ENCODE results near the gene NPPA.

Gene NPPA

DNA sequence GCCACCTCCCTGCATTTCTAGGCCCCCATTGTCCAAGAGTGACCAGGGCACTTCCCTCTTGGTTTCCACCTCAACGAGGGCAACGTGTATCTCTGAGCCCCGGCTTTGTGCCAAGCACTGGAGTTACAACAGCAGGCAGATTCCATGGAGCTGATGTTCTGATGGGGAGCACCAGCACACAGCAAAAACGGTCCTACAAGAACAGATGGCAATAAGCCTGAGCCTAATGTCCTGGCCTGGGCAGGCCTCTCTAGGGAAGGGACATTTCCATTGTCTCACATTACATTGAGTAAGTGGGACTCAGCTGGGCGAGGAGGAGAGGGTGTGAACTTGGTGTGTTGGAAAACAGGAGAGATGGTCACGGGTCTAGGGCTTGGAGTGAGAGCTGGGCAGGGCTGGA, 38.3 kb upstream of the NPPA start:
- H3K18ac ChIP-seq (ENCODE audit: low read length) = no peak overlapping the region
- WGBS (ENCODE audit: extremely low coverage, insufficient coverage, insufficient read length) = no CpG with 5 or more reads among the region's 6 CpGs
- H2BK12ac ChIP-seq (ENCODE audit: low read length) = no peak overlapping the region
- no peaks in the 10 kb centered on the region for H3K27me3 ChIP-seq (ENCODE audit: insufficient read depth, low read length)
- no peak overlapping the region for H2BK120ac ChIP-seq (ENCODE audit: insufficient read depth, low read length, poor library complexity)
- H3K79me2 ChIP-seq (ENCODE audit: control insufficient read depth, insufficient read depth, low read length, poor library complexity) = no peaks in the 10 kb centered on the region
- no peaks in the 10 kb centered on the region for H3K79me1 ChIP-seq (ENCODE audit: low read length)
- H3K9me3 ChIP-seq (ENCODE audit: insufficient read depth, low read depth, low read length) = peaks cover 4% of the 10 kb centered on the region
- no peak overlapping the region for H4K8ac ChIP-seq (ENCODE audit: low read depth, low read length)
- no peak overlapping the region for H2AFZ ChIP-seq (ENCODE audit: insufficient read depth, low read length, poor library complexity)
- H4K12ac ChIP-seq (ENCODE audit: low read depth, low read length) = no peak overlapping the region
- peaks cover 8% of the 10 kb centered on the region in 2 experiments for H3K4me1 ChIP-seq (ENCODE audit: control insufficient read depth in 1 of 2, insufficient read depth in 2 of 2, low read length in 2 of 2)
- H3K4ac ChIP-seq (ENCODE audit: low read depth, low read length) = no peak overlapping the region
- H3K27ac ChIP-seq (ENCODE audit: low read depth, low read length) = no peak overlapping the region
- H3K36me3 ChIP-seq (ENCODE audit: control insufficient read depth in 1 of 2, insufficient read depth in 2 of 2, low read length in 2 of 2) = no peaks in the 10 kb centered on the region
- H3K14ac ChIP-seq (ENCODE audit: low read length) = no peak overlapping the region
- H2BK5ac ChIP-seq (ENCODE audit: low read depth, low read length, poor library complexity) = no peak overlapping the region
- no peak overlapping the region for H3K4me2 ChIP-seq (ENCODE audit: low read length)
- no peak for DNase-seq
- H3K9ac ChIP-seq (ENCODE audit: low read length) = no peak overlapping the region
- no peak overlapping the region for H2AK5ac ChIP-seq (ENCODE audit: low read length)
- no peak overlapping the region for H4K91ac ChIP-seq (ENCODE audit: low read depth, low read length)
- H3K23ac ChIP-seq (ENCODE audit: low read length) = no peak overlapping the region
- no peak overlapping the region for H3K4me3 ChIP-seq (ENCODE audit: low read depth, low read length)

GRCh38 chr1:11882814-11883538, 35.4 kb upstream of the NPPA start:
- Histone ChIP-seq H4K12ac (ENCODE audit: low read depth, low read length) (no peak overlapping the region), H3K4me1 (ENCODE audit: control insufficient read depth in 1 of 2, insufficient read depth in 2 of 2, low read length in 2 of 2) (peaks cover 8% of the 10 kb centered on the region in 2 experiments), H3K27ac (ENCODE audit: low read depth, low read length) (no peak overlapping the region), H3K4ac (ENCODE audit: low read depth, low read length) (no peak overlapping the region), H3K4me2 (ENCODE audit: low read length) (no peak overlapping the region), H3K27me3 (ENCODE audit: insufficient read depth, low read length) (no peaks in the 10 kb centered on the region), H2BK5ac (ENCODE audit: low read depth, low read length, poor library complexity) (no peak overlapping the region), H3K36me3 (ENCODE audit: control insufficient read depth in 1 of 2, insufficient read depth in 2 of 2, low read length in 2 of 2) (no peaks in the 10 kb centered on the region), H3K79me1 (ENCODE audit: low read length) (no peaks in the 10 kb centered on the region), H3K18ac (ENCODE audit: low read length) (no peak overlapping the region), H2BK120ac (ENCODE audit: insufficient read depth, low read length, poor library complexity) (no peak overlapping the region), H3K9me3 (ENCODE audit: insufficient read depth, low read depth, low read length) (peaks cover 7% of the 10 kb centered on the region), H4K8ac (ENCODE audit: low read depth, low read length) (no peak overlapping the region), H2AK5ac (ENCODE audit: low read length) (no peak overlapping the region), H3K4me3 (ENCODE audit: low read depth, low read length) (no peak overlapping the region), H4K91ac (ENCODE audit: low read depth, low read length) (no peak overlapping the region), H2AFZ (ENCODE audit: insufficient read depth, low read length, poor library complexity) (peak overlapping the region; percentile 50), H3K14ac (ENCODE audit: low read length) (no peak overlapping the region), H2BK12ac (ENCODE audit: low read length) (no peak overlapping the region), H3K79me2 (ENCODE audit: control insufficient read depth, insufficient read depth, low read length, poor library complexity) (no peaks in the 10 kb centered on the region), H3K9ac (ENCODE audit: low read length) (no peak overlapping the region), H3K23ac (ENCODE audit: low read length) (no peak overlapping the region)
- DNase-seq = peak in 1 of 2 donors; percentile 25
- no CpG with 5 or more reads among the region's 13 CpGs for WGBS (ENCODE audit: extremely low coverage, insufficient coverage, insufficient read length)

DNA sequence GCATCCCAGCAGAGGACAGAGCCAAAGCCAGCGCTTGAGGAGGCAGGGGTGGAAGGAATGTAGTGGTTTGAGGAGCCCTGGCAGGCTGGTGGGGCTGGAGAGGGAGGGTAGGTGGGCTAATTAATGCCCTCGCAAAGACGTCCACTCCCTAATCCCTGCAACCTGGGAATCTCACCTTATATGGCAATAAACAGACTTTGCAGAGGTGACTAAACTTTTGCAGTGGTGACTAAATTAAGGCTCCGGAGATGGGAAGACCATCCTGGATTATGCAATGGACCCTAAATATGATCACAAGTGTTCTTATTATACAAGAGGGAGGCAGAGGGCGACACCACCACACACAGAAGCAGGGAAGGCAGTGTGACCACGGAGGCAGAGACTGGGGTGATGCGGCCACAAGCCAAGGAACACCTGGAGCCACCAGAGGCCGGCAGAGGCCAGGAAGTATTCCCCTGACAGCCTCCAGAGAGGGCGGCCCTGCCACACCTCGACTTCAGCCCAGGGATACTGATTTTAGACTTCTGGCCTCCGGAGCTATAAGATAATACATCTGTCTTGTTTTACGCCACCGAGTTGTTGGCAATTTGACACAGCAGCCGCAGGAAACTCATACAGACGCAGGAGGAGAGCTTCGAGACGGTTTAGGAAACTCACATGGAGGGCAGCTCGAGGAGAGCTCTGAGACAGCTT, 34.3 kb upstream of the NPPA start:
- Histone ChIP-seq H3K9me3 (ENCODE audit: insufficient read depth, low read depth, low read length) (peaks cover 7% of the 10 kb centered on the region), H3K4me2 (ENCODE audit: low read length) (no peak overlapping the region), H4K12ac (ENCODE audit: low read depth, low read length) (no peak overlapping the region), H3K4me1 (ENCODE audit: control insufficient read depth in 1 of 2, insufficient read depth in 2 of 2, low read length in 2 of 2) (peaks cover 8% of the 10 kb centered on the region in 2 experiments), H3K14ac (ENCODE audit: low read length) (no peak overlapping the region), H2BK120ac (ENCODE audit: insufficient read depth, low read length, poor library complexity) (no peak overlapping the region), H2AK5ac (ENCODE audit: low read length) (no peak overlapping the region), H3K27me3 (ENCODE audit: insufficient read depth, low read length) (no peaks in the 10 kb centered on the region), H3K4ac (ENCODE audit: low read depth, low read length) (no peak overlapping the region), H3K79me1 (ENCODE audit: low read length) (no peaks in the 10 kb centered on the region), H3K79me2 (ENCODE audit: control insufficient read depth, insufficient read depth, low read length, poor library complexity) (no peaks in the 10 kb centered on the region), H3K9ac (ENCODE audit: low read length) (no peak overlapping the region), H3K4me3 (ENCODE audit: low read depth, low read length) (no peak overlapping the region), H3K18ac (ENCODE audit: low read length) (no peak overlapping the region), H2BK12ac (ENCODE audit: low read length) (no peak overlapping the region), H4K91ac (ENCODE audit: low read depth, low read length) (no peak overlapping the region), H3K23ac (ENCODE audit: low read length) (no peak overlapping the region), H3K36me3 (ENCODE audit: control insufficient read depth in 1 of 2, insufficient read depth in 2 of 2, low read length in 2 of 2) (no peaks in the 10 kb centered on the region), H2BK5ac (ENCODE audit: low read depth, low read length, poor library complexity) (no peak overlapping the region), H4K8ac (ENCODE audit: low read depth, low read length) (no peak overlapping the region), H2AFZ (ENCODE audit: insufficient read depth, low read length, poor library complexity) (no peak overlapping the region), H3K27ac (ENCODE audit: low read depth, low read length) (no peak overlapping the region)
- no CpG with 5 or more reads among the region's 18 CpGs for WGBS (ENCODE audit: extremely low coverage, insufficient coverage, insufficient read length)
- no peak for DNase-seq

- Histone ChIP-seq H3K4me2 (ENCODE audit: low read length) (no peak overlapping the region), H4K91ac (ENCODE audit: low read depth, low read length) (no peak overlapping the region), H3K23ac (ENCODE audit: low read length) (no peak overlapping the region), H3K18ac (ENCODE audit: low read length) (no peak overlapping the region), H3K9ac (ENCODE audit: low read length) (no peak overlapping the region), H3K4me3 (ENCODE audit: low read depth, low read length) (no peak overlapping the region), H3K79me2 (ENCODE audit: control insufficient read depth, insufficient read depth, low read length, poor library complexity) (no peaks in the 10 kb centered on the region), H3K4ac (ENCODE audit: low read depth, low read length) (no peak overlapping the region), H3K27me3 (ENCODE audit: insufficient read depth, low read length) (no peaks in the 10 kb centered on the region), H3K36me3 (ENCODE audit: control insufficient read depth in 1 of 2, insufficient read depth in 2 of 2, low read length in 2 of 2) (no peaks in the 10 kb centered on the region), H2BK120ac (ENCODE audit: insufficient read depth, low read length, poor library complexity) (no peak overlapping the region), H2AFZ (ENCODE audit: insufficient read depth, low read length, poor library complexity) (no peak overlapping the region), H4K8ac (ENCODE audit: low read depth, low read length) (no peak overlapping the region), H2BK12ac (ENCODE audit: low read length) (no peak overlapping the region), H3K79me1 (ENCODE audit: low read length) (no peaks in the 10 kb centered on the region), H3K14ac (ENCODE audit: low read length) (no peak overlapping the region), H4K12ac (ENCODE audit: low read depth, low read length) (no peak overlapping the region), H3K27ac (ENCODE audit: low read depth, low read length) (no peak overlapping the region), H2AK5ac (ENCODE audit: low read length) (no peak overlapping the region), H2BK5ac (ENCODE audit: low read depth, low read length, poor library complexity) (no peak overlapping the region), H3K4me1 (ENCODE audit: control insufficient read depth in 1 of 2, insufficient read depth in 2 of 2, low read length in 2 of 2) (peaks cover 8% of the 10 kb centered on the region in 2 experiments), H3K9me3 (ENCODE audit: insufficient read depth, low read depth, low read length) (peaks cover 7% of the 10 kb centered on the region)
- DNase-seq = no peak
- WGBS (ENCODE audit: extremely low coverage, insufficient coverage, insufficient read length) = no CpG with 5 or more reads among the region's 10 CpGs
Observed at GRCh38 chr1:11880911-11881748, 33.5 kb upstream of the NPPA start.
